Adrenal gland (tissue), 12 donors: ENCODE measurements around the gene CWC27. TPM values are rescaled to one million over a fixed set of nuclear protein-coding genes. Genes with fewer than 3 reads are reported as not detected.

ENCODE experiments used
- DNase-seq, 7 donors: peaks; one replicate each; pipeline ENCODE4 v3.0.0-alpha.2; 2019 to 2020
- H3K27ac ChIP-seq, 5 donors: fragments of 200-600 bp; sonication (generic) in 4 of 5; 1 replicate in 3 of 5; 2 replicates in 2 of 5; pipeline versions ENCODE4 v1.5.1 to v1.8.0; 2016 to 2020; ENCODE audit warnings: mild to moderate bottlenecking in 1 of 5
- H3K27me3 ChIP-seq: fragments of 200-600 bp; 2 replicates; pipeline ENCODE4 v1.8.0; 2021
- H3K36me3 ChIP-seq, 2 donors: fragments of 200-600 bp; replicated peaks in 1 of 2; 1 replicate in 1 of 2; 2 replicates in 1 of 2; pipeline versions ENCODE4 v1.5.1 to v1.8.0; 2018 to 2022
- H3K4me1 ChIP-seq, 2 donors: fragments of 200-600 bp; replicated peaks in 1 of 2; 1 replicate in 1 of 2; 2 replicates in 1 of 2; pipeline versions ENCODE4 v1.5.1 to v1.8.0; 2018 to 2021
- H3K4me3 ChIP-seq, 4 donors: fragments of 200-600 bp; sonication (generic) in 3 of 4; one replicate each; pipeline ENCODE4 v1.5.1; 2016 to 2018
- H3K9me3 ChIP-seq, 3 donors: fragments of 200-600 bp; sonication (generic) in 1 of 3; replicated peaks in 1 of 3; 1 replicate in 2 of 3; 2 replicates in 1 of 3; pipeline versions ENCODE4 v1.5.1 to v1.8.0; 2016 to 2021
- POLR2A ChIP-seq, 2 donors: fragments of 450-650 bp; IDR thresholded peaks; one replicate each; pipeline ENCODE4 v1.6.1; 2017; ENCODE audit warnings: antibody characterized with exemption in 2 of 2, mild to moderate bottlenecking in 2 of 2, moderate library complexity in 1 of 2
- WGBS, 4 donors: extraction: QIAGEN DNeasy Blood & Tissue Kit in 2 of 4; methylation state at CpG; one replicate each; pipeline versions ENCODE4 v1.1.5 to v1.1.7; 2013 to 2017; 5-methylcytosine and 5-hydroxymethylcytosine counted together
- intact Hi-C, 2 donors: fragments of 100-400 bp; cut with DNase I; formaldehyde crosslinking; loops; one replicate each; pipeline versions ENCODE4 v1.14.1 to v1.15.0; 2022 to 2023
- polyA plus RNA-seq, 3 donors: library from polyadenylated mRNA; stranded (reverse); fragments of 200-250 nt in 2 of 3; fragments of 350-450 nt in 1 of 3; fragmentation: Illumina TruSeq in 1 of 3; extraction: RNeasy Lipid Tissue Mini Kit (QIAGEN cat#74804) in 1 of 3; gene quantifications; one replicate each; pipeline ENCODE4 v1.2.3, GENCODE V29; 2013 to 2014
- total RNA-seq, 9 donors: library from RNA; depleted of rRNA in 4 of 9; stranded (reverse); fragments of >200 nt in 4 of 9; fragments of 120-200 nt in 1 of 9; fragmentation: NEBNext Ultra II Directional in 1 of 9; extraction: Animal tissue kit (Norgen Biotek cat#: 25700) in 1 of 9; gene quantifications; one replicate each; pipeline versions ENCODE4 v1.1.0 to v1.2.4, GENCODE V29; 2013 to 2023
- TF ChIP-seq, protein P1 (sequence below), 6 experiments: fragments of 450-650 bp in 4 of 6; fragments of 200-600 bp in 2 of 6; sonication (generic) in 1 of 6; IDR thresholded peaks; 1 replicate in 5 of 6; 2 replicates in 1 of 6; pipeline versions ENCODE4 v1.5.1 to v1.8.0; 2016 to 2021; ENCODE audit warnings: antibody characterized with exemption in 6 of 6, mild to moderate bottlenecking in 2 of 6, moderate library complexity in 1 of 6
- donor health status: healthy with polysubstance abuse.
- donor health status: Bipolar disorder and iron deficiency.
- donor health status: DM: yes; HTN: yes; CAD: no.
- donor health status: DM: no; HTN: no; CAD: no.
- donor health status: DM: no; HTN: no; CAD: no.
- donor health status: DM: yes; HTN: yes; CAD: no.

CWC27 gene
- total and polyA plus RNA-seq, 12 donors = 7.3 to 31.0 (median 15.6) TPM

- no peak for DNase-seq
- Histone ChIP-seq H3K27ac (no peak overlapping the region), H3K4me1 (no peaks in the 10 kb centered on the region), H3K9me3 (no peaks in the 10 kb centered on the region), H3K36me3 (no peaks in the 10 kb centered on the region), H3K4me3 (no peak overlapping the region), H3K27me3 (no peaks in the 10 kb centered on the region)
- intact Hi-C loops = no loop called here
- no peak for TF ChIP-seq POLR2A (IDR thresholded peaks at IDR 0.05)
- TF ChIP-seq, protein P1, sequence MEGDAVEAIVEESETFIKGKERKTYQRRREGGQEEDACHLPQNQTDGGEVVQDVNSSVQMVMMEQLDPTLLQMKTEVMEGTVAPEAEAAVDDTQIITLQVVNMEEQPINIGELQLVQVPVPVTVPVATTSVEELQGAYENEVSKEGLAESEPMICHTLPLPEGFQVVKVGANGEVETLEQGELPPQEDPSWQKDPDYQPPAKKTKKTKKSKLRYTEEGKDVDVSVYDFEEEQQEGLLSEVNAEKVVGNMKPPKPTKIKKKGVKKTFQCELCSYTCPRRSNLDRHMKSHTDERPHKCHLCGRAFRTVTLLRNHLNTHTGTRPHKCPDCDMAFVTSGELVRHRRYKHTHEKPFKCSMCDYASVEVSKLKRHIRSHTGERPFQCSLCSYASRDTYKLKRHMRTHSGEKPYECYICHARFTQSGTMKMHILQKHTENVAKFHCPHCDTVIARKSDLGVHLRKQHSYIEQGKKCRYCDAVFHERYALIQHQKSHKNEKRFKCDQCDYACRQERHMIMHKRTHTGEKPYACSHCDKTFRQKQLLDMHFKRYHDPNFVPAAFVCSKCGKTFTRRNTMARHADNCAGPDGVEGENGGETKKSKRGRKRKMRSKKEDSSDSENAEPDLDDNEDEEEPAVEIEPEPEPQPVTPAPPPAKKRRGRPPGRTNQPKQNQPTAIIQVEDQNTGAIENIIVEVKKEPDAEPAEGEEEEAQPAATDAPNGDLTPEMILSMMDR (IDR thresholded peaks at IDR 0.05) = no peak
Measured at GRCh38 chr5:64947801-64948200, 179.1 kb downstream of the CWC27 start.

DNA sequence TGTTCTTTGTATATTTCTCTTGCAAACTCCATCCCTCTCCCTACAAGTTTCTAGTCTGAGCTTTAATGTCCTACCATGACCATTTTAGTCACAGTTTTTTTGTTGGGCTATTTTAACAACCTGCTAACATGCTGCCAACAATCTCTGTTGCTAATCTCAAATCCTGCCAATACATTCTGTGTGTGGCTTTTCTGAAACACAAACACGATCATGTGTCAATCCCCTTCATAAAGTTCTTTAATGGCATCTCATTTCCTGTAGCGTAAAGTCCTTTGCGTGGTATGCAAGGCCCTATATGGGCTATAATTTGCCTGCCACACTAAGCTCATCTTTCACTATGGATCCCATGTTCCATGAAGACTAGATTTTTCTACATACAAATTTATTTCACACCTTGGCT lies 180.6 kb downstream of the CWC27 start:
- WGBS, 4 donors = 88 to 95% (median 94%) methylated on average over 3 of the region's 3 CpGs
- intact Hi-C loops = no loop called here
- no peaks in the 10 kb centered on the region for H3K36me3 ChIP-seq
- H3K4me3 ChIP-seq = no peak overlapping the region
- TF ChIP-seq POLR2A (IDR thresholded peaks at IDR 0.05) = no peak
- TF ChIP-seq, protein P1 (IDR thresholded peaks at IDR 0.05) = no peak
- no peaks in the 10 kb centered on the region for H3K4me1 ChIP-seq
- H3K9me3 ChIP-seq = no peaks in the 10 kb centered on the region
- DNase-seq = no peak
- H3K27ac ChIP-seq = no peak overlapping the region
- no peaks in the 10 kb centered on the region for H3K27me3 ChIP-seq

GRCh38 chr5:64952951-64953673 lies 184.4 kb downstream of the CWC27 start:
- TF ChIP-seq, protein P1 (IDR thresholded peaks at IDR 0.05) = no peak
- no peak for TF ChIP-seq POLR2A (IDR thresholded peaks at IDR 0.05)
- no peak overlapping the region for H3K4me3 ChIP-seq
- H3K4me1 ChIP-seq = no peaks in the 10 kb centered on the region
- no peaks in the 10 kb centered on the region for H3K9me3 ChIP-seq
- no peaks in the 10 kb centered on the region for H3K27me3 ChIP-seq
- 79 to 98% (median 95%) methylated on average over 3 of the region's 3 CpGs for WGBS, 4 donors
- no peak for DNase-seq
- no peaks in the 10 kb centered on the region for H3K36me3 ChIP-seq
- intact Hi-C loops = loop anchor here in 1 of 2 donors (10.0 kb wide), 2 partner anchors 138 to 532 kb away; partner anchors contain the start of gene ADAMTS6
- H3K27ac ChIP-seq = no peak overlapping the region

DNA sequence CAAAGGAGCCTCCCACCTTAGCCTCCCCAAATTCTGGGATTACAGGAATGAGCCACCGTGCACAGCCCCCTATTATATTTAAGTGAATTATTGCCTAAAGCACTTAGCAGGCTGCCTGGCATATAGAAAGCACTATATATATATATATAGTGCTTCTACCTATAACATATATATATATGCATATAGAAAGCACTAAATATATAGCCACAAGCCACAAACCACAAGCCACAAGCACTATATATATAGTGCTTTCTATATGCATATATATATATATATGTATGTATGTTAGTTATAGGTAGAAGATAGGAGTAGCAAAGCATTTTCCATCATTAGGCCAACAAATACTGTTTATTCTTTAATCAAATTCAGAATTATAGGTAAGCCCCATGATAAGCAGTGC lies 185.8 kb downstream of the CWC27 start:
- TF ChIP-seq, protein P1 (IDR thresholded peaks at IDR 0.05) = no peak
- TF ChIP-seq POLR2A (IDR thresholded peaks at IDR 0.05) = no peak
- DNase-seq = no peak
- no peak overlapping the region for H3K4me3 ChIP-seq
- no peaks in the 10 kb centered on the region for H3K36me3 ChIP-seq
- 93 to 100% (median 95%) methylated on average over 1 of the region's 1 CpG for WGBS, 4 donors
- H3K27me3 ChIP-seq = no peaks in the 10 kb centered on the region
- no peaks in the 10 kb centered on the region for H3K9me3 ChIP-seq
- H3K4me1 ChIP-seq = no peaks in the 10 kb centered on the region
- intact Hi-C loops = loop anchor here in 1 of 2 donors (10.0 kb wide), 2 partner anchors 140 to 530 kb away; partner anchors contain the start of gene ADAMTS6
- no peak overlapping the region for H3K27ac ChIP-seq
